Bronchial epithelial cell (primary cell): ENCODE measurements around the gene CDH2. TPM values are rescaled to one million over a fixed set of nuclear protein-coding genes. Genes with fewer than 3 reads are reported as not detected.
A peak's percentile ranks its signal among the peaks of the same experiment; 100 is the strongest.

Experiments used
- DNase-seq: peaks from one replicate; pipeline ENCODE4 v3.0.0-alpha.2; 2010; ENCODE audit warnings: low read depth
- FAIRE-seq: peaks from 2 replicates; lab custom pipeline; 2011; peaks lifted over from hg19 to GRCh38; lab: Jason Lieb, UNC
- H3K27me3 ChIP-seq: 2 replicates; pipeline ENCODE4 v1.5.1; 2011; ENCODE audit warnings: low read length; ENCODE audit not compliant: control insufficient read depth, insufficient read depth
- H3K36me3 ChIP-seq: 2 replicates; pipeline ENCODE4 v1.5.1; 2011; ENCODE audit warnings: low read length; ENCODE audit not compliant: control insufficient read depth, insufficient read depth
- H3K4me3 ChIP-seq: 2 replicates; pipeline ENCODE4 v1.5.1; 2011; ENCODE audit warnings: mild to moderate bottlenecking, low read depth, low read length, control low read depth
- total RNA-seq: library from RNA; depleted of rRNA; stranded (reverse); fragments of >200 nt; gene quantifications from 2 replicates; pipeline ENCODE4 v1.2.1, GENCODE V29; 2014
- TF ChIP-seq, protein P1 (sequence below): IDR thresholded peaks from 2 replicates; pipeline ENCODE4 v1.5.1; 2011; ENCODE audit warnings: mild to moderate bottlenecking, moderate library complexity, low read length, control low read depth, inconsistent platforms; ENCODE audit not compliant: insufficient read depth, severe bottlenecking

The CDH2 gene
- total RNA-seq, 1 donor from 2014 or later, result 0.79 TPM

DNA sequence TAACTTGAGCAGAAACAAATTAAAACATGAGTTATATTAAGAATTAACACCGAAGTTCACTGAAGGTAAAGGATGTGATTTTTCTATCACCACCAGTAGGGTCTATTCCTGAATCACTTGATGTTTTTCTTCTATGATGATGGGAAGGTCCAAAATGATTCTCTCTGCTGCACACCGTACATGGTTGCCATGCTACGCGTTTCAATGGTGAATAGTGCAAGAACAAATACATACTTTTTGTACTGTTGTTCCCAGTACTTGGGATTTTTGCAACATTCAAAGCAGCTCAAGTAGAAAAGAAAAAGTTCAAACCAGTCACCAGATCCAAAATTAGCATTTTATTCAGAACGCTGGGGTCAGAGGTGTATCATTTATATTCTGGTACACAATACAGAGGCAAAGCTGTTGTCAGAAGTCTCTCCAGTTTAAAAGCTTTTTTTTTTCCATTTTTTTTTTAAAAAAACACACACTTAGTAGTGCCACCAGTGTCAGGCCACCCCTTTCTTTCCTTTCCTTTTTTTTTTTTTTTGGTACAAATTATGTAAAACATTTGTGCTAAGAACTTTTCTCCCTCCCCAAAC is 226.2 kb downstream of the CDH2 start:
- TF ChIP-seq, protein P1, sequence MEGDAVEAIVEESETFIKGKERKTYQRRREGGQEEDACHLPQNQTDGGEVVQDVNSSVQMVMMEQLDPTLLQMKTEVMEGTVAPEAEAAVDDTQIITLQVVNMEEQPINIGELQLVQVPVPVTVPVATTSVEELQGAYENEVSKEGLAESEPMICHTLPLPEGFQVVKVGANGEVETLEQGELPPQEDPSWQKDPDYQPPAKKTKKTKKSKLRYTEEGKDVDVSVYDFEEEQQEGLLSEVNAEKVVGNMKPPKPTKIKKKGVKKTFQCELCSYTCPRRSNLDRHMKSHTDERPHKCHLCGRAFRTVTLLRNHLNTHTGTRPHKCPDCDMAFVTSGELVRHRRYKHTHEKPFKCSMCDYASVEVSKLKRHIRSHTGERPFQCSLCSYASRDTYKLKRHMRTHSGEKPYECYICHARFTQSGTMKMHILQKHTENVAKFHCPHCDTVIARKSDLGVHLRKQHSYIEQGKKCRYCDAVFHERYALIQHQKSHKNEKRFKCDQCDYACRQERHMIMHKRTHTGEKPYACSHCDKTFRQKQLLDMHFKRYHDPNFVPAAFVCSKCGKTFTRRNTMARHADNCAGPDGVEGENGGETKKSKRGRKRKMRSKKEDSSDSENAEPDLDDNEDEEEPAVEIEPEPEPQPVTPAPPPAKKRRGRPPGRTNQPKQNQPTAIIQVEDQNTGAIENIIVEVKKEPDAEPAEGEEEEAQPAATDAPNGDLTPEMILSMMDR, result no peak
- Histone ChIP-seq H3K27me3 (no peaks in the 10 kb centered on the region), H3K4me3 (no peak overlapping the region), H3K36me3 (no peaks in the 10 kb centered on the region)
- FAIRE-seq (no peak), DNase-seq (no peak)

DNA sequence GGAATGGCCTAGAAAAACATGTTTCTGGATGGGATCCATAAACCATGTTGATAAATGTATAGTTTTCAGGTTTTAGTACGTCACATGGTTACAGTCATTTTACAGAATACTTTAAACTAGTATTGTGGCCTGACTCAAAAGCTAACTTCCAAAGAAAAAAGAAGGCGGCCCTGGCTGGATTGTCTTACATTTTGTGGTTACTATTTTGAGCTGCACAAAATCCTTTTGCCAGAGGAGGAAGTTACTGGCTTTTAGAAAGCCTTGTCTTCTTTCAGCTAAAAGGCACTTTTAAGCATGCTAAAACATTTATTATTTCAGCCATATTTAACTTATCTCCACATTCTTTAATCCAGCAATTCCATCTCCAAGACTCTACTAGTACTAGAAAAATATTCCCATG is 227.9 kb downstream of the CDH2 start:
- TF ChIP-seq, protein P1, result no peak
- no peaks in the 10 kb centered on the region for H3K36me3 ChIP-seq
- no peaks in the 10 kb centered on the region for H3K27me3 ChIP-seq
- DNase-seq (no peak), FAIRE-seq (no peak)
- H3K4me3 ChIP-seq, result no peak overlapping the region

GRCh38 chr18:27942706-27943105 is 234.2 kb downstream of the CDH2 start:
- DNase-seq, result peak; percentile 23
- TF ChIP-seq, protein P1, result no peak
- no peak overlapping the region for H3K4me3 ChIP-seq
- FAIRE-seq, result no peak
- H3K27me3 ChIP-seq, result no peaks in the 10 kb centered on the region
- no peaks in the 10 kb centered on the region for H3K36me3 ChIP-seq

GRCh38 chr18:27931535-27931934 is 245.4 kb downstream of the CDH2 start:
- Histone ChIP-seq H3K36me3 (no peaks in the 10 kb centered on the region), H3K27me3 (no peaks in the 10 kb centered on the region), H3K4me3 (no peak overlapping the region)
- TF ChIP-seq, protein P1, result no peak
- DNase-seq, result no peak
- no peak for FAIRE-seq

GRCh38 chr18:27922780-27923179 is 254.2 kb downstream of the CDH2 start:
- TF ChIP-seq, protein P1, result no peak
- Histone ChIP-seq H3K27me3 (no peaks in the 10 kb centered on the region), H3K36me3 (no peaks in the 10 kb centered on the region), H3K4me3 (no peak overlapping the region)
- DNase-seq, result no peak
- FAIRE-seq, result no peak
